Neural crest cell (in vitro differentiated cells): ENCODE results near the gene SSX2IP. TPM values are rescaled to one million over a fixed set of nuclear protein-coding genes. Genes with fewer than 3 reads are reported as not detected.

ENCODE experiments used
- DNase-seq: peaks from one replicate; pipeline ENCODE4 v3.0.0; 2021; ENCODE audit warnings: low read depth, mixed read lengths, low spot score
- H3K27ac Mint-ChIP-seq: one replicate; pipeline ENCODE4 v1.8.0; 2021; ENCODE audit warnings: mild to moderate bottlenecking, mixed read lengths; ENCODE audit not compliant: unreplicated experiment
- H3K27me3 Mint-ChIP-seq: 2 replicates; pipeline ENCODE4 v1.8.0; 2021; ENCODE audit warnings: low read depth, mild to moderate bottlenecking, mixed read lengths
- H3K36me3 Mint-ChIP-seq: 2 replicates; pipeline ENCODE4 v1.8.0; 2021; ENCODE audit warnings: low read depth, mild to moderate bottlenecking, mixed read lengths
- H3K4me1 Mint-ChIP-seq: 2 replicates; pipeline ENCODE4 v1.8.0; 2021; ENCODE audit warnings: mixed read lengths
- H3K4me3 Mint-ChIP-seq: one replicate; pipeline ENCODE4 v1.8.0; 2021; ENCODE audit warnings: mild to moderate bottlenecking, mixed read lengths
- H3K9me3 Mint-ChIP-seq: 2 replicates; pipeline ENCODE4 v1.8.0; 2021; ENCODE audit warnings: mixed read lengths
- total RNA-seq: library from RNA; stranded (reverse); gene quantifications from 2 replicates; pipeline ENCODE4 v1.2.1, GENCODE V29; 2021
- TF ChIP-seq, protein P1 (sequence below): fragments of 200-600 bp; sonication (generic); conservative IDR thresholded peaks from 2 replicates; pipeline ENCODE4 v1.5.0; 2021; ENCODE audit warnings: antibody characterized with exemption, mild to moderate bottlenecking

Gene SSX2IP
- total RNA-seq, 1 donor from 2014 or later: 24.4 TPM

GRCh38 chr1:84712276-84712874 is 22.1 kb upstream of the SSX2IP start:
- H3K27me3 Mint-ChIP-seq: no peaks in the 10 kb centered on the region
- DNase-seq: no peak
- TF ChIP-seq, protein P1, sequence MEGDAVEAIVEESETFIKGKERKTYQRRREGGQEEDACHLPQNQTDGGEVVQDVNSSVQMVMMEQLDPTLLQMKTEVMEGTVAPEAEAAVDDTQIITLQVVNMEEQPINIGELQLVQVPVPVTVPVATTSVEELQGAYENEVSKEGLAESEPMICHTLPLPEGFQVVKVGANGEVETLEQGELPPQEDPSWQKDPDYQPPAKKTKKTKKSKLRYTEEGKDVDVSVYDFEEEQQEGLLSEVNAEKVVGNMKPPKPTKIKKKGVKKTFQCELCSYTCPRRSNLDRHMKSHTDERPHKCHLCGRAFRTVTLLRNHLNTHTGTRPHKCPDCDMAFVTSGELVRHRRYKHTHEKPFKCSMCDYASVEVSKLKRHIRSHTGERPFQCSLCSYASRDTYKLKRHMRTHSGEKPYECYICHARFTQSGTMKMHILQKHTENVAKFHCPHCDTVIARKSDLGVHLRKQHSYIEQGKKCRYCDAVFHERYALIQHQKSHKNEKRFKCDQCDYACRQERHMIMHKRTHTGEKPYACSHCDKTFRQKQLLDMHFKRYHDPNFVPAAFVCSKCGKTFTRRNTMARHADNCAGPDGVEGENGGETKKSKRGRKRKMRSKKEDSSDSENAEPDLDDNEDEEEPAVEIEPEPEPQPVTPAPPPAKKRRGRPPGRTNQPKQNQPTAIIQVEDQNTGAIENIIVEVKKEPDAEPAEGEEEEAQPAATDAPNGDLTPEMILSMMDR: no peak
- H3K4me1 Mint-ChIP-seq: peaks cover 15% of the 10 kb centered on the region
- no peak overlapping the region for H3K27ac Mint-ChIP-seq
- H3K4me3 Mint-ChIP-seq: no peak overlapping the region
- H3K9me3 Mint-ChIP-seq: no peaks in the 10 kb centered on the region
- no peaks in the 10 kb centered on the region for H3K36me3 Mint-ChIP-seq

DNA sequence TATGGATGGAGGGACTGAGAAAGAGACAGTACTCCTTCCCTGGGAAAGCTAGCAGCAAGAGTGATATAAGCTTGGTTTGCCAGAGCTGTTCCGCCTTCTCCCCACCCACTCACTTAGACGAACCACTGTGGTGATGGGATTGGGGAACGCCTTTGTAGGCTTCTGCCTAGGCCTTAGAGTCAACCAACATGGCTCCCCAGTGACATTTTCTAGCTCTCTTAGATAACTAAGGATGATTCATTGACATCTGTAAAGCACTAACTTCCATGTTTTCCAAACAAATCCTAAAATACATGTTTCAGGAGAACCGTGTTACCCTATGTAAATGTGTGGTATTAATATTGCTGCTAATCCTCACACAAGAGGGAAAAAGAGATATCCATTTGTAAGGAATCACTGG is 21.6 kb upstream of the SSX2IP start:
- H3K36me3 Mint-ChIP-seq: no peaks in the 10 kb centered on the region

GRCh38 chr1:84711121-84711520 is 20.9 kb upstream of the SSX2IP start:
- H3K9me3 Mint-ChIP-seq: no peaks in the 10 kb centered on the region
- TF ChIP-seq, protein P1: no peak
- no peak overlapping the region for H3K4me3 Mint-ChIP-seq
- peaks cover 12% of the 10 kb centered on the region for H3K4me1 Mint-ChIP-seq
- H3K27me3 Mint-ChIP-seq: no peaks in the 10 kb centered on the region
- DNase-seq: no peak
- no peak overlapping the region for H3K27ac Mint-ChIP-seq
- no peaks in the 10 kb centered on the region for H3K36me3 Mint-ChIP-seq

More for the DNA sequence above, 21.6 kb upstream of the SSX2IP start:
- Mint-ChIP-seq H3K4me1 (peaks cover 15% of the 10 kb centered on the region), H3K4me3 (no peak overlapping the region), H3K27me3 (no peaks in the 10 kb centered on the region), H3K9me3 (no peaks in the 10 kb centered on the region), H3K27ac (no peak overlapping the region)
- DNase-seq: no peak
- TF ChIP-seq, protein P1: no peak

- no peak overlapping the region for H3K4me3 Mint-ChIP-seq
- no peaks in the 10 kb centered on the region for H3K36me3 Mint-ChIP-seq
- DNase-seq: no peak
- no peaks in the 10 kb centered on the region for H3K4me1 Mint-ChIP-seq
- TF ChIP-seq, protein P1: no peak
- no peaks in the 10 kb centered on the region for H3K9me3 Mint-ChIP-seq
- peaks cover 1% of the 10 kb centered on the region for H3K27me3 Mint-ChIP-seq
- no peak overlapping the region for H3K27ac Mint-ChIP-seq
These were observed 18.9 kb upstream of the SSX2IP start for GRCh38 chr1:84709131-84709530.

DNA sequence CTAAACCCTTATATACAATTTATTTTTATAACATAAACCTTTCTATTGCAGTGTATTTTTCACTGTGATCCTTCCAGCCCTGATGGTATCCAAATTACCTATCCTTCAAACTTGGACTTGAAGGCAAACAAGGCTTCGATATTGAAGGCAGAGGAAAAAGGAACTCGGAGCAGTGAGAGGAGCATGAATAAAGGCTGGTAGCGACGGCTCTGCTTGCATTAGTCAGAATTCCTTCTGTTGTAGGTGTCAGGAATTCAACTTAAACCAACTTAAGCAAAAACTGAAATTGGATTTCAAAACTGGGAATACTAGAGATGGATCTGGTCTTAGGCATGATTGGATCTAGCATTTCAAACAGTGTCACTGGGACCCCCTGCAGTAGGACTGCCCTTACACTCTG is 17.8 kb upstream of the SSX2IP start:
- H3K27ac Mint-ChIP-seq: no peak overlapping the region

More for the DNA sequence above, 17.8 kb upstream of the SSX2IP start:
- no peaks in the 10 kb centered on the region for H3K4me1 Mint-ChIP-seq
- TF ChIP-seq, protein P1: no peak
- peaks cover 8% of the 10 kb centered on the region for H3K27me3 Mint-ChIP-seq
- DNase-seq: no peak
- H3K36me3 Mint-ChIP-seq: no peaks in the 10 kb centered on the region
- H3K4me3 Mint-ChIP-seq: no peak overlapping the region
- H3K9me3 Mint-ChIP-seq: no peaks in the 10 kb centered on the region
